Measurements from ENCODE around the gene PLPP1. TPM values are rescaled to one million over a fixed set of nuclear protein-coding genes. Genes with fewer than 3 reads are reported as not detected.
A peak's percentile ranks its signal among the peaks of the same experiment; 100 is the strongest.

PLPP1 gene
- 100 to 1,000 TPM; 274 to 337 TPM for total RNA-seq
- long read RNA-seq, donor 1, transcript PLPP1-201 (6 exons, 1,550 nt) = minor isoform, 23 of 346 reads
- long read RNA-seq, donor 1, transcript PLPP1-202 (6 exons, 1,597 nt) = major isoform, 288 of 346 reads
- long read RNA-seq, donor 1, partial matches to known transcripts = 7 of 346 reads
- long read RNA-seq, donor 1, other reads (novel, unspliced or antisense) = 28 of 346 reads
- long read RNA-seq, donor 2, transcript PLPP1-201 (6 exons, 1,550 nt) = minor isoform, 125 of 2,581 reads
- long read RNA-seq, donor 2, transcript PLPP1-202 (6 exons, 1,597 nt) = major isoform, 2,277 of 2,581 reads
- long read RNA-seq, donor 2, partial matches to known transcripts = 75 of 2,581 reads
- long read RNA-seq, donor 2, other reads (novel, unspliced or antisense) = 101 of 2,581 reads

DNA sequence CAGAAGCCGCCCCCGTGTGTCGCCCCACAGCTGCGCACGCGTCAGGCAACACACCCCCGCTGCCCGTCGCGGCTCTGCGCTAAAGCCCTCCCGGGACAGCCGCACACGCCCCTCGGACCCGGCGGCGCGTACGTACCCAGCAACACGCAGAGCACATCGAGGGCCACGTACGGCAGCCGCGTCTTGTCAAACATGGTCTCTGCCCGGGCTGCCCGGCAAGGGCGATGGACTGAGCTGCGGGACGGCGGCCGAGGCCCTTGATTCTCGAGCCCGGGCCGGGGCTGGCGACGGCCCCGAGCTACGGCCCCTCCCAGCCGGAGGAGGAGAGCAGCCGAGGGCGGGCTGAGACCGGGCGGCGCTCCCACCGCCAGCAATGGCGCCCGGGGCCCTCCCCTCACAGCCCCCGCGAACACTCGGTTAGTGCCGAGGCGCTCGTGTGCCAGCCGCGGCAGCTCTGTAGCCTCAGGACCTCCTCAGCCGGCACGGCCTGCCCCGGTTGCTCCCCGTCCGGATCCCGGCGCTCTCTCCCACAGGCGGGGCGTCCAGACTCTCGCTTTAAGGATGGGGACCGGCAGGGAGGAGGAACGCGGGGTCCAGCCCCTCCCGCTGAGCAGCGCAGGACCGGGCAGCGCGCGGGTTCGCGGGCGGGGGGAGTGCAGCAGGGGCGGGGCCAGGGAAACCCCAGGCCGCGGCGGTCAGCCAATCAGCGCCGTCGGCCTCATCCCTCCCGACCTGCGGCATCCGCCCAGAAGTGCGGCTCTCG lies at the start of gene PLPP1:
PLPP1 (minus strand) TSS at position 529 of the 763 bp plus-strand sequence; CDS start at position 194, 335 bp downstream.
- intact Hi-C loops (cut with DNase I) = loop anchor here (5.0 to 10.0 kb wide), 2 partner anchors 60 to 62 kb away; no protein-coding TSS in a partner anchor

DNA sequence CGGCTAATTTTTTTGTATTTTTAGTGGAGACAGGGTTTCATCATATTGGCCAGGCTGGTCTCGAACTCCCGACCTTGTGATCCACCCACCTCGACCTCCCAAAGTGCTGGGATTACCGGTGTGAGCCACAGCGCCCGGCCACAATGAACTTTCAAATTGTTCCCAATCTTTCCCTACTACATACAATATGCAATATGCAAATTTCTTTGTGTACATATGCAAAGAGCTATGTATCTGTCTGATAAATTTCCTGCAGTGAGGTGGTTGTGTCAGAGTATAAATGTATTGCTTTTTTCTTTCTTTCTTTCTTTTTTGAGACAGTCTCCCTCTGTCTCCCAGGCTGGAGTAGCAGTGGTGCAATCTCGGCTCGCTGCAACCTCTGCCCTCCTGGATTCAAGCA lies 48.8 kb upstream of the PLPP1 start:
- intact Hi-C loops (cut with DNase I) = no loop called here

More for the DNA sequence above, at the start of gene PLPP1:
- DNase-seq (ENCODE audit: low spot score) = peak; percentile 96

DNA sequence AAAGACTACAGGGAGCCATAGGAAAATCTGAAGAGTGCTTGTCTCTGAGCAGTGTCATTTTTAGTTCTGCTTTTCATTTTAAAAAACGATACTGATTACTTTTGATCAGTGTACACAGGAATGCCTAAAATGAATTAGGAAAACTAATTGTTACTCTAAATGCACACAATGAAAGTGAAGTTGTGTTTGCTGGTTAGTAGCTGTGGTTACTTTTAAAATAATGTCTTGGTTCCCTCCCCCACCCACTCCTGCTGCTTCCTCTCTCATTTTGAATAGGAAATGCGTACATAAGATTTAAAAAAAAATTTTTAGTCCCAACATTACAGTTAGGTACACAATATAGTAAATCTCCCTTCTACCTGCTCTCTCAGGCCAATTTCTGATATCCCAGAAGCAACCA lies 47.5 kb upstream of the PLPP1 start:
- intact Hi-C loops (cut with DNase I) = no loop called here
- DNase-seq (ENCODE audit: low spot score) = no peak

More for the DNA sequence above, 48.8 kb upstream of the PLPP1 start:
- no peak for DNase-seq (ENCODE audit: low spot score)

DNA sequence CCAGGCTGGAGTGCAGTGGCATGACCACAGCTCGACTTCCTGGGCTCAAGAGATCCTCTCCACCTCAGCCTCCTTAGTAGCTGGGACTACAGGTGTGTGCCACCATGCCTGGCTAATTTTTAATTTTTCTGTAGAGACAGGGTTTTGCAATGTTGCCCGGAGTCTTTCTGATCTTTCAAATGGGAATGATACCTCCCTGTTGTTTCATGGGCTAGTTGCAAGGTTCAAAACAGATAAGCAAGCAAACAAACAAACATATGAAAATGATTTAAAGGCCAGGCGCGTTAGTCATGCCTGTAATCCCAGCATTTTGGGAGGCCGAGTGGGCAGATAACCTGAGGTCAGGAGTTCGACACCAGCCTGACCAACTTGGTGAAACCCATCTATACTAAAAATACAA lies 45.3 kb upstream of the PLPP1 start:
- no peak for DNase-seq (ENCODE audit: low spot score)
- intact Hi-C loops (cut with DNase I) = no loop called here

DNA sequence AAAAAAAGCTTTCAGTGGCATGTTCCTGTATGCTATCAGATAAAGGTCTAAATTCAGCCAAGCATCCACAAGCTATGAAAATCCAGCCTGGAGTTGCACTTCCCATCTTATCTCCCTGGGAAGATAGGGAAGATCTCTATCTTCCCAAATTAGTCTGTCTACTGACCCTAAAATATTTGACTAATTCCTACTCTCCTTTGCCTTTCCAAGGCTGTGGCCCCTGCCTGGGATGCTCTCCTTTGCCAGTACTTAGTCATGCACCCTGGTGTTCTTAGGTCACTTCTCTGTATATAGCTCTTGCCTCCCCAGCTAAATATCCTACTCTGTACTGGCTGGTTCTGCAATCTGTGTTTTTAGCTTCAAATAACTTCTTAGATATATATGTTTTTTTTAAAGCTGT lies 44.0 kb upstream of the PLPP1 start:
- intact Hi-C loops (cut with DNase I) = no loop called here

DNA sequence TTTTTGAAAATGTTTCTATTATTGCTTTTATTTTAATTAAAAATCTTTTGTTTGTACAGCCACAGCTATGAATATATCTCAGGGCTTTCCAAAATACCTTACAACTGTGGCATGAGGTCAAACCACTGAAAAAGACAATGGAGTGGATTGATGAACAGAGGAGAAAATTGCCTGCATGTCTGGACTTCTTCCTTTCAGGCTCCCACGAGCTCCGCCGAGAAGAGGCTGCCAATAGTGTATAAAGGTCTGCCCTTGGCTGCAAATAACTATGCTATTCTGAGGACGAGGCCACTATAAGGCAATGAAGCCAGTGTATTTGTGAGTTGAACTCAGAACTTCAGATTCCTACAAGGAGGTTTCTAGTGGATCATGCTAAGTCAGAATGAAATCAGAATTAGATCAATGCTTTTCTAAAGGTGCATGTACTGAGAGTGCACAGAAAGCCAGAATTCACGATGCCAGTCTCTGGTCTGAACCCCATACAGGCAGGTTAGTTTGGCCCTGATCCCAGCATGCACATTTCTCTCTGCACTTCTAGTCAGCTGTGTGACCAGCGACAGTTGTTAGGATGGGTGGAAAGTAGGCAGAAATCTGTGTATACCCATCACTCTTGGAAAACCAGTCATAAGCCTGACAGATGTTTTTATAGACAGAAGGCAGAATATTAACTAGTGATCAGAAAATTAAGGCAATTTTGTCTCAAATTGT lies 42.7 kb upstream of the PLPP1 start:
- intact Hi-C loops (cut with DNase I) = no loop called here
- DNase-seq (ENCODE audit: low spot score) = no peak

More for the DNA sequence above, 44.0 kb upstream of the PLPP1 start:
- no peak for DNase-seq (ENCODE audit: low spot score)

DNA sequence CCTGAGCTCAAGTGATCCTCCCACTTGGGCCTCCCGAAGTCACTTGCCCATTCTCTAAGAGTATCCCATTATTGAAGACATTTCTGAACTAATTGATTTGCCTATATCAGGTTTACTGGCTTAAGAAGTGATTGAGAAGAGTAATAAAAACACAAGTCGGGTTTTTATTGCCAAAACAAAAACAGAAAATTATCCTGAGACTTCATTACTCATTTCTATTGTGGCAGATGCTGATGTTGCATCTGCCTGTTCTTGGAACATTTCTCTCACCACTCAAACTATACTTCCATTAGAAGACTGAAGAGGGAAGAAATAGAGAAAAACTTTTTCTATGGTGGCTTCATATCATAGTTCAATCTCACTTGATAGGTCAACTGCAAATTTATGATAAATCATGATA lies 41.9 kb upstream of the PLPP1 start:
- intact Hi-C loops (cut with DNase I) = no loop called here
- no peak for DNase-seq (ENCODE audit: low spot score)

DNA sequence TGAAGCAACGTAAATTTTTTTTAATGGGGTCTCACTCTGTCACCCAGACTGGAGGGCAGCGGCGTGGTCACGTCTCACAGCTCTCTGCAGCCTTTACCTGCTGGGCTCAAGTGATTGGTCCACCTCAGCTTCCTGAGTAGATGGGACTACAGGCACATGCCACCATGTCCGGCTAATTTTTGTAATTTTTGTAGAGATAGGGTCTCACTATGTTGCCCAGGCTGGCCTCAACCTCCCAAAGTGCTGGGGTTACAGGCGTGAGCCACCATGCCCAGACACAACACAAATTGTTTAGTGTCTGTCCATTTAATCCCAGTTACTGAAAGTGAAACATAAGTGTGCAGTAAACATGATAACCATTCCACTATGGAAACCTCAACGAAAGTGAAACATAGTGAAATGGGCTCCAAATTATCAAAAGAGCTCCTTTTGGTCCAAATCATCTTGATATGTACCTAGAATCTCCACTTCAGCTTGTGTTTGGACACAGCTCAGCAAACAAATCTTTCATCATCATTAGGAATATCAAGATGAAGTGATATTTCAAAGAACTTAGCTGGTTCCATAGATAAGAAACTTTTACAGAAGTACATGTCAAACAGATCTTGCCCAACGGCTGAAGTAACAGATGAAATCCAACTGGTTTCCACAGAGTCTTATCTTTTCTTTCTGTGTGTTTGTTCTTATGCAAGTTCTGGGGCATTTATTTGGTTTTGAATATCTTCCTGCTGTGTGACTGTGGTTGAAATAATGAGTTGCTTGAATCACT lies 41.2 kb upstream of the PLPP1 start:
- intact Hi-C loops (cut with DNase I) = no loop called here
- no peak for DNase-seq (ENCODE audit: low spot score)

DNA sequence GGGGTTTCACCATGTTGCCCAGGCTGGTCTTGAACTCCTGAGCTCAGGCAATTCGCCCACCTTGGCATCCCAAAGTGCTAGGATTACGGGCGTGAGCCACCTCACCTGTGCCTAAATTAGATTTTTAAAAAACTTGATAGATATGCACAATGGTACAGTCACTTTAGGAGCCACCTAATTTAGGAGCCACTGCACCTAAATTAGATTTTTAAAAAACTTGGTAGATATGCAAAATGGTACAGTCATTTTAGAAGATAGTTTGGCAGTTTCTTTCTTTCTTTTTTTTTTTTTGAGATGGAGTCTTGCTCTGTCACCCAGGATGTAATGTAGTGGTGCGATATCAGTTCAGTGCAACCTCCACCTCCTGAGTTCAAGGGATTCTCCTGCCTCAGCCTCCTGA lies 37.8 kb upstream of the PLPP1 start:
- DNase-seq (ENCODE audit: low spot score) = no peak

DNA sequence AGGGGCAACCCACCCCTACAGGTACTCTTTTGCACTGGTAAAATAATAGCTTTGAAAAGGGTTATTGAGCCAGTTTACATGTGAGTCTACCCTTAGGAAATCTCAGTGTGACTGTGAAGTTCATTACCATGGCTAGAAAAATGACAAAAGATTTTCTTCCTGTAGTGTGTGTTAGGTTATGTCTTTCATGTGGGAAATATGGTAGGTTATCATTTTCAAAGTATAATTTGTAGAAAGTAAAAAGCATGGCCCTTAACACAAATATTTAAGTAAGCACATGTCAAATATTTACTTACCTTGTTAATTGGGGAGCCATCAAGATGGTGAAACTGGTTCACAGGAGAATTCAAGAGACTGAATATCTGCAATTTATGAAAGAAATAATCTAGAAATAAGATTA lies 37.3 kb upstream of the PLPP1 start:
- intact Hi-C loops (cut with DNase I) = loop anchor here in 1 of 2 donors (5.0 kb wide), 1 partner anchor 420 kb away; the partner anchor contains the start of gene IL6ST

More for the DNA sequence above, 37.8 kb upstream of the PLPP1 start:
- intact Hi-C loops (cut with DNase I) = loop anchor here in 1 of 2 donors (5.0 kb wide), 1 partner anchor 420 kb away; the partner anchor contains the start of gene IL6ST

DNA sequence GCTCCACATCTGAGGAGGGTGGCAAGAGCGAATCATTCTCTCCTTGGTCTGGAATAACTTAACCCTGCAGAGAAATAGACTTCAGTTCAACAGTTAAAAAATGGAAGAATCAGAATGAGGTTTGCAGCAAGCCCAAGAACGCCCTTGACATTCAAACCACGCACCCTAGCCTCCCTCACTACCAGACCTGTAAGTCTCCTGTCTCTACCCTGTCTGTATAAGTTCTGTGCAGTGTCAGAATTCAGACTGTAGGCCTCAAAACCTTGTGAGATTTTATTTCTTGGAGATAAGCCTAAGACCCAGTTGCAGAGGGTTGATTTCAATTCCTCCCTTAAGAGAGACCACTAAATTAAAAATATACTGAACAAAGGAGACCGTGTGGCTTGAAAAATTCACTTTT lies 35.8 kb upstream of the PLPP1 start:
- DNase-seq (ENCODE audit: low spot score) = no peak
- intact Hi-C loops (cut with DNase I) = loop anchor here in 1 of 2 donors (5.0 kb wide), 1 partner anchor 422 kb away; the partner anchor contains the start of gene IL6ST

More for the DNA sequence above, 37.3 kb upstream of the PLPP1 start:
- no peak for DNase-seq (ENCODE audit: low spot score)

DNA sequence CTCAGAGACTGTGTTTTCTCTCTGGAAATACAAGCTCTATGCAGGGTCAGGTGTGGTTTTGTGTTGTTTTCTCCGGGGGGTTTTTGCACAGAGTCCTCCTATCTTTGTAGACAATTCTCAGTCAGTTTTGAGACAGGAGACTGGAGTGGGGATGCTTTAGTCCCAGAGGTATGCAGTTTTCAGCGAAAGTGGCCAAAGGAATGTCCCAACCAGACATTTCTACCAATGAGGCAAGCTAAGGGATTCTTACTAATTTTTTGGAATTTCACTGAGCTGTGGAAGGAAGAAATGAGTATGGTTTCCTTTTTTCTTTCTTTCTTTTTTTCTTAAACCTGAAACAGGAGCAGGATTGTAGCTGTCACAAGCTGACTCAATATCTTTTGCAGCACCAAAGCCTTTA lies 35.3 kb upstream of the PLPP1 start:
- no peak for DNase-seq (ENCODE audit: low spot score)
- intact Hi-C loops (cut with DNase I) = loop anchor here in 1 of 2 donors (5.0 kb wide), 1 partner anchor 422 kb away; the partner anchor contains the start of gene IL6ST

DNA sequence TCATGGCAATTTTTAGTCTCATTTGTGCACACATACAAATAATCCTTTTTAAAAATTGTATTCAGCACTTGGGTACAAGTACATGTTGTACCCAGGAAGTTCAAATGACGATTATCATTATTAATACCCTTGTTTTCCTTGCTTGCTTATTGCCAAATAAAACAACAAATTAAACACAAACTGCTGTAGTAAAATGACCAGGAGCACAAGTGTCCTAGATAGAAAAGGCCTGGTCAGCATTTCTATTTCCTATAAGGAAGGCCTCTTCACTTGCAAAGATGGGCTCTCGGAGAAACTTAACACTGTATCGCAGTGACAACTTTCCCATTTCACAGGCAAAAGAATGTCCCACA lies 34.7 kb upstream of the PLPP1 start:
- intact Hi-C loops (cut with DNase I) = no loop called here

DNA sequence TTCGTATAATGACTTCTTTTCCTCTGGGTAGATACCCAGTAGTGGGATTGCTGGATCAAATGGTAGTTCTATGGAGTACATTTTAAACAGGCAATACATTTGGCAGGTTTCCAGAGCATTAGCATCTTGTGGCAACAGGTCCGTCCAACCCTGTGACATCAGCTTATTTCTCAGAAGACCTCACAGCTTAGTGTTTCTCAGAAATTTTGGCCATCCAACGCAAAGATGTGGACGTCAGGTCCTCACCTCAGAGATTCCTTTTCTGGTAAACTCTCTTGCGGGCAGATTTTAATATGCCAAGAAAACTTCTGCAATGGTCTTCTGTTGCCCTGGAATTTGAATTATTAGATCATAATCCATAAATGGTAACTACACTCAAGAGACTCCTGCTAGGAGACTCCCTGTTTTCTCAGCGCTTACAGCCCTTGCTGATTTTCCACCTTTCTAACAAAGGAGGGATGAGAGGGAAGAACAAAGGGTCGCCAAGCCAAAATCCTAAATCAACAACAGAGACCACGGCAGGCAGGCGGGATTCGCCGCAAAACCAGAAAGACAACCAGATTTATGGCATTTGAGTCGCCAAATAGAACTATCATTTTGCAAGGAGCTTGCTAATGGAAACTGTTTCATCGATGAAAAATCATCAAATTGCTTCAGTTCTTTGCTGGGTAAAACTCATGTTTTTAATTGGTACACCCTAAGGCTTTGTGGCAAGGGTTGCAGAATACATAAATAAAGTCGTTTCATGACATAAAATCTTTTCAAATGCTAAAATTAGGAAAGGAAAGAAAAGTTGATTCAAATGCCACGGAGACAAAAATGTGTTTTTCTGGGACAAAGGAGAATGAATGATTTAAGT lies 34.1 kb upstream of the PLPP1 start:
- DNase-seq (ENCODE audit: low spot score) = no peak
- intact Hi-C loops (cut with DNase I) = no loop called here

More for the DNA sequence above, 34.7 kb upstream of the PLPP1 start:
- DNase-seq (ENCODE audit: low spot score) = no peak

DNA sequence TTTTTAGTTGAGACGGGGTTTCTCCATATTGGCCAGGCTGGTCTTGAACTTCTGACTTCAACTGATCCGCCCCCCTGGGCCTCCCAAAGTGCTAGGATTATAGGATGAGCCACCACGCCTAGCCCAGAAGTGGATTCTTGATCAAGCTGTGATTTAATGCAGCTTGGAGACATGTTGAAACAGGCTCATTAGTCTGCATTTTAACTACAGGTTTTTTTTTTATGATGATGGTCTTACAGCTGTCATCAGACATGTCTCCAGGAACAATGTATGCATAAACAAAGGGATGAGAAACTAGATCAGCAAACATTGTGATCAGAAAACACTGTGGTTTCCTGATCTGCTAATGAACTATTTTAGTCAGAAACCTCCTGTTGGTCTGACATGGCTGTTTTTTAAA lies 30.0 kb upstream of the PLPP1 start:
- intact Hi-C loops (cut with DNase I) = no loop called here
- DNase-seq (ENCODE audit: low spot score) = no peak

DNA sequence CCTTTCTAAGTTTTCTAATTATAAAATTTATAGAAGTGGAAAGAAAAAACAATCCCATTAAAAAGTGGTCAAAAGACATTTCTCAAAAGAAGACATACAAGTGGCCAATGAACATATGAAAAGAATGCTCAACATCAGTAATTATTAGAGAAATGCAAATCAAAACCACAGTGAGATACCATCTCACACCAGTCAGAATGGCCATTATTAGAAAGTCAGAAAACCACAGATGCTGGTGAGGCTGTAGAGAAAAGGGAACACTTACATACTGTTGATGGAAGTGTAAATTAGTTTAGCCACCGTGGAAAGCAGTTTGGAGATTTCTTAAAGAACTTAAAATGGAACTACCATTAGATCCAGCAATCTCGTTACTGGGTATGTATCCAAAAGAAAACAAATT lies 23.7 kb upstream of the PLPP1 start:
- no peak for DNase-seq (ENCODE audit: low spot score)
- intact Hi-C loops (cut with DNase I) = no loop called here

DNA sequence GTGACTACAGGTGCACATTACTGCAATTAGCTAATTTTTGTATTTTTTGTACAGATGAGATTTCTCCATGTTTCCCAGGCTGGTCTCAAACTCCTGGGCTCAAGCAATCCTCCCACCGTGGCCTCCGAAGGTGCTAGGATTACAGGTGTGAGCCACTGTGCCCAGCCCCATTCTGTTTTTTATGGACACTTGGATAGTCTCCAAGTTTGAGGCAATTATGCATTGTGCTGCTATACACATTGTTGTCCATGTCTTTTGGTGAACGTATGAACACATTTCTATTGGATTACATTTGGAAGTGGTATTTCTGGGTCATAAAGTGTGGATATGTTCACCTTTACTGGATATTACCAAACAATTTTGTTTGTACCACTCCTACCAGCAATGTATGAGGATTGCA lies 22.4 kb upstream of the PLPP1 start:
- intact Hi-C loops (cut with DNase I) = no loop called here
- DNase-seq (ENCODE audit: low spot score) = no peak

Data from posterior vena cava (tissue), 2 donors.